ENCODE results near the gene CCDC27. TPM values are rescaled to one million over a fixed set of nuclear protein-coding genes. Genes with fewer than 3 reads are reported as not detected.

Gene CCDC27
- total RNA-seq, 1 donor from 2014 or later: not detected

GRCh38 chr1:3817821-3818597 is 65.8 kb downstream of the CCDC27 start:
- no peak for DNase-seq (ENCODE audit: low spot score)
- H3K27ac ChIP-seq: no peak overlapping the region
- no peaks in the 10 kb centered on the region for H3K36me3 ChIP-seq
- H3K4me3 ChIP-seq: no peak overlapping the region
- H3K4me1 Mint-ChIP-seq: peaks cover 30% of the 10 kb centered on the region
- H3K9me3 ChIP-seq (ENCODE audit: low read depth): no peaks in the 10 kb centered on the region
- no peak overlapping the region for H3K4me2 ChIP-seq
- no peak overlapping the region for H3K27ac Mint-ChIP-seq
- peaks cover 7% of the 10 kb centered on the region for H3K36me3 Mint-ChIP-seq
- no peak overlapping the region for H2AFZ ChIP-seq (replicated peaks)
- H3K79me2 ChIP-seq (ENCODE audit: low read depth): no peaks in the 10 kb centered on the region
- H4K20me1 ChIP-seq (ENCODE audit: low read depth): no peaks in the 10 kb centered on the region
- H3K9ac ChIP-seq: no peak overlapping the region
- no peaks in the 10 kb centered on the region for H3K4me1 ChIP-seq
- TF ChIP-seq EZH2 (IDR thresholded peaks at IDR 0.05): no peak
- TF ChIP-seq, protein P1, sequence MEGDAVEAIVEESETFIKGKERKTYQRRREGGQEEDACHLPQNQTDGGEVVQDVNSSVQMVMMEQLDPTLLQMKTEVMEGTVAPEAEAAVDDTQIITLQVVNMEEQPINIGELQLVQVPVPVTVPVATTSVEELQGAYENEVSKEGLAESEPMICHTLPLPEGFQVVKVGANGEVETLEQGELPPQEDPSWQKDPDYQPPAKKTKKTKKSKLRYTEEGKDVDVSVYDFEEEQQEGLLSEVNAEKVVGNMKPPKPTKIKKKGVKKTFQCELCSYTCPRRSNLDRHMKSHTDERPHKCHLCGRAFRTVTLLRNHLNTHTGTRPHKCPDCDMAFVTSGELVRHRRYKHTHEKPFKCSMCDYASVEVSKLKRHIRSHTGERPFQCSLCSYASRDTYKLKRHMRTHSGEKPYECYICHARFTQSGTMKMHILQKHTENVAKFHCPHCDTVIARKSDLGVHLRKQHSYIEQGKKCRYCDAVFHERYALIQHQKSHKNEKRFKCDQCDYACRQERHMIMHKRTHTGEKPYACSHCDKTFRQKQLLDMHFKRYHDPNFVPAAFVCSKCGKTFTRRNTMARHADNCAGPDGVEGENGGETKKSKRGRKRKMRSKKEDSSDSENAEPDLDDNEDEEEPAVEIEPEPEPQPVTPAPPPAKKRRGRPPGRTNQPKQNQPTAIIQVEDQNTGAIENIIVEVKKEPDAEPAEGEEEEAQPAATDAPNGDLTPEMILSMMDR (IDR thresholded peaks at IDR 0.05): no peak
- no peak for TF ChIP-seq EZH2phosphoT487 (IDR thresholded peaks at IDR 0.05)
- H3K9me3 Mint-ChIP-seq: no peaks in the 10 kb centered on the region
- no peaks in the 10 kb centered on the region for H3K27me3 ChIP-seq
- no peaks in the 10 kb centered on the region for H3F3A ChIP-seq (ENCODE audit: low read depth)
- peaks cover 2% of the 10 kb centered on the region for H3K27me3 Mint-ChIP-seq (ENCODE audit: insufficient read depth, low read depth)
- no peak overlapping the region for H3K4me3 Mint-ChIP-seq

GRCh38 chr1:3819771-3820200 is 67.5 kb downstream of the CCDC27 start:
- H3K9me3 Mint-ChIP-seq: no peaks in the 10 kb centered on the region

GRCh38 chr1:3820316-3820715 is 68.1 kb downstream of the CCDC27 start:
- Mint-ChIP-seq H3K4me3 (no peak overlapping the region), H3K36me3 (peaks cover 8% of the 10 kb centered on the region), H3K27me3 (ENCODE audit: insufficient read depth, low read depth) (peaks cover 5% of the 10 kb centered on the region), H3K27ac (no peak overlapping the region), H3K4me1 (peaks cover 23% of the 10 kb centered on the region), H3K9me3 (no peaks in the 10 kb centered on the region)
- Histone ChIP-seq H3K79me2 (ENCODE audit: low read depth) (no peaks in the 10 kb centered on the region), H3K9ac (no peak overlapping the region), H3K9me3 (ENCODE audit: low read depth) (no peaks in the 10 kb centered on the region), H4K20me1 (ENCODE audit: low read depth) (no peaks in the 10 kb centered on the region), H3K27ac (no peak overlapping the region), H3K4me1 (no peaks in the 10 kb centered on the region), H3K36me3 (no peaks in the 10 kb centered on the region), H2AFZ (replicated peaks) (no peak overlapping the region), H3F3A (ENCODE audit: low read depth) (no peaks in the 10 kb centered on the region), H3K4me2 (no peak overlapping the region), H3K27me3 (no peaks in the 10 kb centered on the region), H3K4me3 (no peak overlapping the region)
- DNase-seq (ENCODE audit: low spot score): no peak
- TF ChIP-seq EZH2 (IDR thresholded peaks at IDR 0.05) (no peak), EZH2phosphoT487 (IDR thresholded peaks at IDR 0.05) (no peak)
- TF ChIP-seq, protein P1 (IDR thresholded peaks at IDR 0.05): no peak

More at GRCh38 chr1:3819771-3820200, 67.5 kb downstream of the CCDC27 start:
- H3K27me3 Mint-ChIP-seq (ENCODE audit: insufficient read depth, low read depth): peaks cover 5% of the 10 kb centered on the region
- Histone ChIP-seq H3K9ac (no peak overlapping the region), H3K4me1 (no peaks in the 10 kb centered on the region), H2AFZ (replicated peaks) (no peak overlapping the region), H4K20me1 (ENCODE audit: low read depth) (no peaks in the 10 kb centered on the region), H3K79me2 (ENCODE audit: low read depth) (no peaks in the 10 kb centered on the region), H3K4me3 (no peak overlapping the region), H3K27ac (no peak overlapping the region), H3K4me2 (no peak overlapping the region), H3F3A (ENCODE audit: low read depth) (no peaks in the 10 kb centered on the region), H3K9me3 (ENCODE audit: low read depth) (no peaks in the 10 kb centered on the region), H3K27me3 (no peaks in the 10 kb centered on the region), H3K36me3 (no peaks in the 10 kb centered on the region)
- no peak for DNase-seq (ENCODE audit: low spot score)
- H3K27ac Mint-ChIP-seq: no peak overlapping the region
- H3K4me3 Mint-ChIP-seq: no peak overlapping the region
- peaks cover 26% of the 10 kb centered on the region for H3K4me1 Mint-ChIP-seq
- peaks cover 8% of the 10 kb centered on the region for H3K36me3 Mint-ChIP-seq
- TF ChIP-seq EZH2phosphoT487 (IDR thresholded peaks at IDR 0.05) (no peak), EZH2 (IDR thresholded peaks at IDR 0.05) (no peak)
- TF ChIP-seq, protein P1 (IDR thresholded peaks at IDR 0.05): no peak

Data from neural progenitor cell (in vitro differentiated cells).